Caco-2 (cell line): ENCODE measurements around the gene ATAD3C. TPM values are rescaled to one million over a fixed set of nuclear protein-coding genes. Genes with fewer than 3 reads are reported as not detected.
"Not testable (repeated sequence)": the region's sequence is repeated elsewhere in the genome, so short reads cannot be mapped to it uniquely, and the experiment has no call there.

ENCODE experiments used
- BruUV-seq: library from RNA; stranded (reverse); fragments of 400-500 nt; replicated peaks from 2 replicates; lab custom pipeline; 2021; lab: Mats Ljungman, UMichigan
- CTCF ChIA-PET: fragments of 300-600 bp; sonication (Branson Sonifier 250); formaldehyde crosslinking; loops from one replicate; lab custom pipeline; 2022; ENCODE audit warnings: antibody characterized with exemption; lab: Charles Lee
- POLR2A ChIA-PET: fragments of 300-600 bp; sonication (Branson Sonifier 250); formaldehyde crosslinking; loops from one replicate; lab custom pipeline; 2022; ENCODE audit warnings: antibody characterized with exemption; lab: Charles Lee
- DNase-seq, 2 experiments: peaks; one replicate each; pipeline versions ENCODE4 v3.0.0 to v3.0.0-alpha.2; 2020 to 2022
- H3K27me3 ChIP-seq: replicated peaks from 2 replicates; pipeline ENCODE4 v1.6.0; 2011; ENCODE audit warnings: low read length; ENCODE audit not compliant: control insufficient read depth, insufficient read depth
- H3K36me3 ChIP-seq: 2 replicates; pipeline ENCODE4 v1.5.1; 2011; ENCODE audit warnings: low read length; ENCODE audit not compliant: control insufficient read depth, insufficient read depth
- H3K4me1 ChIP-seq: fragments of 250-450 bp; sonication (Bioruptor Pico); 2 replicates; pipeline ENCODE4 v1.5.1; 2020; ENCODE audit warnings: mild to moderate bottlenecking
- H3K4me3 ChIP-seq: 2 replicates; pipeline ENCODE4 v1.5.1; 2011; ENCODE audit warnings: low read depth, mild to moderate bottlenecking, control low read depth, low read length
- H3K9me3 ChIP-seq: fragments of 250-450 bp; sonication (Bioruptor Pico); 2 replicates; pipeline ENCODE4 v1.5.1; 2020; ENCODE audit warnings: mild to moderate bottlenecking, moderate library complexity
- H3K27ac Mint-ChIP-seq: one replicate; pipeline ENCODE4 v1.8.0; 2022; ENCODE audit warnings: mixed read lengths; ENCODE audit not compliant: unreplicated experiment
- H3K27me3 Mint-ChIP-seq: one replicate; pipeline ENCODE4 v1.8.0; 2022; ENCODE audit warnings: mixed read lengths; ENCODE audit not compliant: insufficient read depth, unreplicated experiment
- H3K36me3 Mint-ChIP-seq: one replicate; pipeline ENCODE4 v1.8.0; 2022; ENCODE audit warnings: mild to moderate bottlenecking, mixed read lengths; ENCODE audit not compliant: insufficient read depth, unreplicated experiment
- H3K4me1 Mint-ChIP-seq: one replicate; pipeline ENCODE4 v1.8.0; 2022; ENCODE audit warnings: low read depth, mixed read lengths; ENCODE audit not compliant: unreplicated experiment
- H3K4me3 Mint-ChIP-seq: one replicate; pipeline ENCODE4 v1.8.0; 2022; ENCODE audit warnings: mild to moderate bottlenecking, moderate library complexity, mixed read lengths; ENCODE audit not compliant: unreplicated experiment
- H3K9me3 Mint-ChIP-seq: one replicate; pipeline ENCODE4 v1.8.0; 2022; ENCODE audit warnings: mixed read lengths; ENCODE audit not compliant: unreplicated experiment
- intact Hi-C: fragments of 100-400 bp; cut with micrococcal nuclease; formaldehyde crosslinking; loops from one replicate; pipeline ENCODE4 v1.10.0; 2022; ENCODE audit not compliant: unreplicated experiment
- total RNA-seq: library from RNA; stranded (reverse); gene quantifications from 2 replicates; pipeline ENCODE4 v1.2.3, GENCODE V29; 2022
- TF ChIP-seq, protein P1 (sequence below), 2 experiments: fragments of 200-600 bp in 1 of 2; IDR thresholded peaks; 1 replicate in 1 of 2; 2 replicates in 1 of 2; pipeline versions ENCODE4 v1.5.1 to v1.8.0; 2011 to 2022; ENCODE audit warnings: antibody characterized with exemption in 1 of 2, control low read depth in 1 of 2, inconsistent platforms in 1 of 2, low read depth in 1 of 2, low read length in 1 of 2, mild to moderate bottlenecking in 1 of 2, moderate library complexity in 1 of 2; ENCODE audit not compliant: insufficient read depth in 1 of 2, severe bottlenecking in 1 of 2, unreplicated experiment in 1 of 2

ATAD3C gene
- total RNA-seq, 1 experiment from 2014 or later = 0.95 TPM

DNA sequence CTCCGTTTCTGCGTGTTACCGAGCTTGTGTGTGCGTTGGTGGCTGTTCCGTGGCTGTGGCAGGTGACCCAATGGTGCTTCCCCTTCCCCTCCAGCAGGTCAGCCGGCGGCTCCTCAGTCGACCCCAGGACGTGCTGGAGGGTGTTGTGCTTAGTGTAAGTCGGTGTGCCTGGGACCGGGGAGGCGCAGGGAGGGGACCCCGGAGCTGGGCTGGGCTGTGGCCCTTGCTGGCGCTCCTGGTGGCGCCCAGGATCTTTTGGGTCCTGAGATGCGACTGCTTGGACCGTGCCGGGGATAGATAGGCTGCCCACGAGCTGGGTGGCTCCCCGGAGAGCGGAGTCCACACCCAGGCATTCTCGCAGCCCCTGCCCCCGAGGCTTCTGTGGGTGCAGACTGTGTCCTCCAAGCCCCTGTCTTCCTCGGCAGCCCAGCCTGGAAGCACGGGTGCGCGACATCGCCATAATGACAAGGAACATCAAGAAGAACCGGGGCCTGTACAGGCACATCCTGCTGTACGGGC, 5.9 kb downstream of the ATAD3C start:
- ChIA-PET POLR2A (no interaction called here), CTCF (no interaction called here)
- intact Hi-C loops = no loop called here
- H3K27ac Mint-ChIP-seq = no peak overlapping the region
- Histone ChIP-seq H3K36me3 (no peaks in the 10 kb centered on the region), H3K4me1 (no peaks in the 10 kb centered on the region), H3K27me3 (no peaks in the 10 kb centered on the region), H3K4me3 (no peak overlapping the region), H3K9me3 (no peaks in the 10 kb centered on the region)
- DNase-seq = no peak
- no peaks in the 10 kb centered on the region for H3K27me3 Mint-ChIP-seq
- no peaks in the 10 kb centered on the region for H3K36me3 Mint-ChIP-seq
- H3K9me3 Mint-ChIP-seq = no peaks in the 10 kb centered on the region
- H3K4me1 Mint-ChIP-seq = no peaks in the 10 kb centered on the region
- no TSS peak for BruUV-seq
- H3K4me3 Mint-ChIP-seq = no peak overlapping the region
- TF ChIP-seq, protein P1, sequence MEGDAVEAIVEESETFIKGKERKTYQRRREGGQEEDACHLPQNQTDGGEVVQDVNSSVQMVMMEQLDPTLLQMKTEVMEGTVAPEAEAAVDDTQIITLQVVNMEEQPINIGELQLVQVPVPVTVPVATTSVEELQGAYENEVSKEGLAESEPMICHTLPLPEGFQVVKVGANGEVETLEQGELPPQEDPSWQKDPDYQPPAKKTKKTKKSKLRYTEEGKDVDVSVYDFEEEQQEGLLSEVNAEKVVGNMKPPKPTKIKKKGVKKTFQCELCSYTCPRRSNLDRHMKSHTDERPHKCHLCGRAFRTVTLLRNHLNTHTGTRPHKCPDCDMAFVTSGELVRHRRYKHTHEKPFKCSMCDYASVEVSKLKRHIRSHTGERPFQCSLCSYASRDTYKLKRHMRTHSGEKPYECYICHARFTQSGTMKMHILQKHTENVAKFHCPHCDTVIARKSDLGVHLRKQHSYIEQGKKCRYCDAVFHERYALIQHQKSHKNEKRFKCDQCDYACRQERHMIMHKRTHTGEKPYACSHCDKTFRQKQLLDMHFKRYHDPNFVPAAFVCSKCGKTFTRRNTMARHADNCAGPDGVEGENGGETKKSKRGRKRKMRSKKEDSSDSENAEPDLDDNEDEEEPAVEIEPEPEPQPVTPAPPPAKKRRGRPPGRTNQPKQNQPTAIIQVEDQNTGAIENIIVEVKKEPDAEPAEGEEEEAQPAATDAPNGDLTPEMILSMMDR (IDR thresholded peaks at IDR 0.05; ENCODE audit: insufficient read depth in 1 of 2, low read depth in 1 of 2, low read length in 1 of 2, severe bottlenecking in 1 of 2, unreplicated experiment in 1 of 2) = no peak

DNA sequence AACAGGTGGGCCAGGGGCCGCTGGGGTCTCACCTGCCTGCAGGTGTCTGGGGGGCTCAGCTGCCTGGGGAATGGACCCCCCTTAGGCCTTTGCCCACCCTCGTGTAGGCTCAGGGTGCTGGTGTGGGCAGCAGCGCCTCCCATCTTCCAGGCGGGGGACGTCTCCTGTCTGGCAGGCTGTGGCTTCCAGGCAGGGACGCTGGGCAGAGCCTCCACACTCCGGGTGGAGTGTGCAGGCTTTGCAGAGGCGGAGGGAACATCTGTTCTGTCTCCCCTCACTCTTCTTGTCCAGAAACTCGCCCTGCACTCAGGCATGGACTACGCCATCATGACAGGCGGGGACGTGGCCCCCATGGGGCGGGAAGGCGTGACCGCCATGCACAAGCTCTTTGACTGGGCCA, 6.4 kb downstream of the ATAD3C start:
- DNase-seq, H3K4me3 ChIP-seq, H3K9me3 ChIP-seq, H3K9me3 Mint-ChIP-seq, H3K36me3 Mint-ChIP-seq, CTCF ChIA-PET, H3K27me3 ChIP-seq, POLR2A ChIA-PET, H3K4me1 Mint-ChIP-seq, intact Hi-C loops, BruUV-seq, H3K27ac Mint-ChIP-seq, H3K4me1 ChIP-seq, H3K4me3 Mint-ChIP-seq, H3K36me3 ChIP-seq, H3K27me3 Mint-ChIP-seq: not testable (repeated sequence)

DNA sequence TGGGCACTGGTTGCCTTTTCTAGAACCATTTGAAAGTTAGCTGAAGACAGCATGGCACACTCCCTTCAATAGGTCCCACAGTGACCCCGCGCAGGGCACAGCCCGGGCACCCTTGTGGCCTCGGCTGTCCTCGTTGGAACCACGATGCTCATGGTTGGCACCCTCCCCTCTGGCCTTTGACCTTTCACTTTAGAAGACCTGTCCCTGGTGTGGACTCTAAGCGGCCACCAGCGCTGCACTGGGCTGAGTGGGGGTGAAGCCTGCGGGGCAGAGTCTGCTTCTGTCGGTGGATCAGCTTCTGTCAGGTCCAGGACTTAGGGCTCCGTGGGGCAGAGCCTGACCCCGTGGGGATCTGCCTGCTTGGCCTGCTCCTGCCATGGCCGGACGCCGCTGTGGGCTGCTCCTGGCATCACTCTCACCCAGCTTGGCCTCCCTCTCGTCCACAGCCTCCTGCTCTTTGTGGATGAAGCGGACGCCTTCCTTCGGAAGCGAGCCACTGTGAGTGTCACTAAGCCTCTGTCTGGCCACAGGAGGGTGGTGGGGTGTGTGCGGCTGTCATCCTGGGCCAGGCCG, 7.3 kb downstream of the ATAD3C start:
- CTCF ChIA-PET, H3K4me3 ChIP-seq, H3K27me3 ChIP-seq, H3K4me1 Mint-ChIP-seq, intact Hi-C loops, H3K9me3 ChIP-seq, H3K4me3 Mint-ChIP-seq, H3K4me1 ChIP-seq, BruUV-seq, H3K36me3 ChIP-seq, H3K36me3 Mint-ChIP-seq, H3K9me3 Mint-ChIP-seq, H3K27me3 Mint-ChIP-seq, H3K27ac Mint-ChIP-seq, POLR2A ChIA-PET, DNase-seq: not testable (repeated sequence)

DNA sequence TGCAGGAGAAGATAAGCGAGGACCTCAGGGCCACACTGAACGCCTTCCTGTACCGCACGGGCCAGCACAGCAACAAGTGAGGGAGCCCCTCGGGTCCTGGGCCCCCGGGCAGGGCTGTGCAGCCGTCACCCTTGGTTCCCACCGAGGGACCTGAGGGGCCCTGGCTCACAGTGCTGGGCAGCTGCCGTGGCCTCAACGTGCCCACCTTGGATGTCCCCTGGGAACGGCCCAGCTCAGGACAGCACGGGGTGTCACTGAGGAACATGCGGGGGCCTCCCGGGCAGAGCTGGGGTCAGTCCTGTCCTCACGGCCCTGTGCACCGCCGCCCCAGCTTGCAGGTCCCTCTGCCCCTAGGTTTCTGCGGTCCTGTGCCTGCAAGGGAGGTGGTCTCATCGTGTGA, 9.7 kb downstream of the ATAD3C start:
- intact Hi-C loops, H3K4me3 ChIP-seq, H3K36me3 ChIP-seq, POLR2A ChIA-PET, H3K27me3 ChIP-seq, BruUV-seq, H3K4me1 Mint-ChIP-seq, H3K4me1 ChIP-seq, H3K27ac Mint-ChIP-seq, H3K36me3 Mint-ChIP-seq, H3K9me3 ChIP-seq, H3K27me3 Mint-ChIP-seq, H3K9me3 Mint-ChIP-seq, H3K4me3 Mint-ChIP-seq, DNase-seq, CTCF ChIA-PET: not testable (repeated sequence)

DNA sequence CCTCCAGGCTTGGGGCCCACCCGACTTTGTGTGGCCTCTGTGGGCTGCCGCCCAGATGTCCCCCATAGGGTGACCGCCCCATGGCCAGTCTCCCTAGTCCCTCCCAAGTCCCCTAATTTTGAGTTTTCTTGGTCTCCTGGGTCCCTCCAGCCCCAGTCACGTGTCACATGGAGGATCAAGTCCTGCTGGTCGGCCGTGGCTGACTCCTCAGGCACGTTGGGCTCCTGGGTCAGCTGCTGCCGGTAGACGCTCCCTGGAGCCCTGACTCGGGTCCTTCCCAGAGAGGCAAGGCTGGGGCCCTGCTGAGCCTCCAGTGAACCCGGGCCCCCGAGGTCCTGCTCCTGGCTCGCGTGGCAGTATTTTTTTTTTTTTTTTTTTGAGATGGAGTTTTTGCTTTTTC, 10.2 kb downstream of the ATAD3C start:
- H3K4me3 Mint-ChIP-seq, BruUV-seq, intact Hi-C loops, H3K27me3 ChIP-seq, H3K36me3 ChIP-seq, POLR2A ChIA-PET, H3K9me3 ChIP-seq, DNase-seq, H3K27ac Mint-ChIP-seq, H3K36me3 Mint-ChIP-seq, H3K4me1 Mint-ChIP-seq, H3K4me3 ChIP-seq, CTCF ChIA-PET, H3K9me3 Mint-ChIP-seq, H3K4me1 ChIP-seq, H3K27me3 Mint-ChIP-seq: not testable (repeated sequence)
